DMS114 treated with DMSO at 0.1 percent for 48 hours (cell line): ENCODE measurements around the gene PCNX4.

Source experiments
- DNase-seq: peaks from one replicate; lab custom pipeline; 2025; ENCODE audit not compliant: unreplicated experiment; lab: John Stamatoyannopoulos, UW

Gene PCNX4

GRCh38 chr14:60204843-60205774 lies 113.4 kb downstream of the PCNX4 start:
- no peak for DNase-seq

DNA sequence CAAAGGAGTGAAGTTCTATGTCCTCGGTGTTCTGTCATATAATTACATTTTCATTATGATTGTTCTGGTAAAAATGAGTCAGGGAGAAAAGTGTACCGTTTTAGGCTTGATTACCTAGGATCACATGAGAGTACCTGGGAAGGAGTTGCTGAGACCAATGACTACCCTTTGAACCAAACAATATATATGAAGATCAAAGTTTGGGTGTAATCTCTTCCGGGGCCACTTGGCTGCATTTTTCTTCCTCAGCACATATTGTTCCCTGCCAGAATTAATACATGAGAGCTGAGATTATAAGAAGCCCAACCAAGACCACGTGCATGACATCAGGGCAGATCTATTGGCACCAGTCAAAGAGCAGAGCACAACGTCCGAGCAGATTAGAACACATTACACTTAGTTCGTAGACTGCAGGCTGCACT lies 114.5 kb downstream of the PCNX4 start:
- DNase-seq, result no peak

- no peak for DNase-seq
Measured at GRCh38 chr14:60206837-60207533, 115.3 kb downstream of the PCNX4 start.

DNA sequence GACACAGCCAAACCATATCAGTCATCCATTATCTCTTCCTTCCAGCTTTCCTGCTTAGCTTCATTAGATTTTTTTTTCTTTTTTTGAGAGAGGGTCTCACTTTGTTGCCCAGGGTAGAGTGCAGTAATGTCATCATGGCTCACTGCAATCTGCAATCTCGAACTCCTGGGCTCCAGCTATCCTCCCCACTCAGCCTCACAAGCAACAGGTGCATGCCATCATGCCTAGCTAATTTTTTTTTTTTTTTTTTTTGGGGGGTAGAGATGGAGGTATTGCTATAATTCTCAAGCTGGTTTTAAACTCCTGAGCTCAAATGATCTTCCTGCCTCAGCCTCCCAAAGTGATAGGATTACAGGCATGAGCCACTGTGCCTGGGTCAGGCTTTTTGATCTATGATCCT lies 119.0 kb downstream of the PCNX4 start:
- DNase-seq, result no peak

GRCh38 chr14:60211153-60211552 lies 119.4 kb downstream of the PCNX4 start:
- DNase-seq, result no peak

DNA sequence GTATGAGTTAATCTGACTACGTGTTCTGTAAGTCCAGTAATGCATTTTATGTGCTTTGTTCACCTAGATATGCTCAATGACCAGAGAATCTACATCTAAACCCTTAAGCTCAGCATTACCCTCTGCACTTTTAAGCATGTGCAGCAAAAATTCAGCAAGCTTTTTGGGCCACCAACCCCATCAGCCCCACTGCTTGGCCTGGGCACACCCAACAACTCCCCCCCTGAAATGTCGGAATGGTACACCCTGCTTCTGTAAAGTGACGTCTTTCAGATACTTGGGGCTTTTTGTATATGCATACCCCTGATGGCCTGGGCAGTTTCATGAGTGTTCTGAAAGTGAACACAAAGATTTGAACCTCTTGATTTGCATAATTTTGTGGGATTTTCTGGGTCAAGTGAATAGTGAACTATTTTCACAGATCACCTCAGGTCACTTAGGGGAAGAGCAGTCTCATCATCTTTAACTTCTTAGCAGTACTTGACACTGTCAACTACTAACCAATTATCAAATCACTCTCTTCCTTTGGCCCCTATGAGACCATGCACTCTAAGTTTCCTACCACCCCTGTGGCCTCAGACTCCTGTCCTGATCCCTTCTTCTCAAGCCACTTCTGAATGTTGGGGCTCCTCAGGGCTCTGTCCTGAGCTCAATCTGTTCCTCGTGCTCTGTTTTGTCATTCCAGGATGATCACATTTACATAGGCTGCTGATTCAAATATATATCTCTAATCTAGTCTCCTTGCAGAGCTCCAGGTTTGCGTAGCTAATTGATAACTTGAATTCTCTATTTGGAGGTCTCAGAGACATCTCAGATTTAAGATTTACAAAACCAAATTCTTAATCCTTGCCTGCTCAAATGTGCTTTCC lies 121.0 kb downstream of the PCNX4 start:
- DNase-seq, result no peak

GRCh38 chr14:60214003-60214402 lies 122.3 kb downstream of the PCNX4 start:
- no peak for DNase-seq

DNA sequence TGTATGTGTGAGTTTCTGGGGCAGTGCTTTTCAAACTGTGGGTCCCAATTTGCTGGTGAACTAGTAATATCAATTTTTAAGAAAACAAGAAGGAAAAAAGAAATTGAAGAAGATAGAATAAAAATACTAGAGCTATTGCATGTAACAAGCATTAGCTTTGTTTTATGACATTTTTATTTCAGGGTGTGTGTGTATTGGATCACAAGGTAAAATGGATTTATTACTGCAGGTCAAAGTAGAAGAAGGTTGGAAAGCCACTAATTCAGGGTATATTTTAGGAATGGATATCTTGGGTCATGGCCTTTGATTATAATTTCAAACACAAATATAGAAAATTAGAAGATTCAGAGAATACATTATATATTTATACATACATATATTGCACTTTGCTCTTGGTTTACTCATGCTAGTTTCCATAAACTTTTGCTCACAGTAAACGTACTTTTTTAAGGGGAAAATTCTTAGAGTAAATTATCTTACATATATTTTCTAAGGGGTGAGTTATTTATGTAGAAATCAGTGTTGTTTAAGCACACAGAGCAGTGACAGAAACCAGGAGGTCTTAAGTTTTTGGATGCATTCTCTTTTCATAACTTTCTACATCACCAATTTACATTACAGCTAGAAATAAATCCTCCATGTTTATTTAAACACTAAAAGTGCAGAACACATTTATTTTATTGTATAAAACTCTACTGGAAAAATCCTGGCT lies 122.8 kb downstream of the PCNX4 start:
- DNase-seq, result no peak

DNA sequence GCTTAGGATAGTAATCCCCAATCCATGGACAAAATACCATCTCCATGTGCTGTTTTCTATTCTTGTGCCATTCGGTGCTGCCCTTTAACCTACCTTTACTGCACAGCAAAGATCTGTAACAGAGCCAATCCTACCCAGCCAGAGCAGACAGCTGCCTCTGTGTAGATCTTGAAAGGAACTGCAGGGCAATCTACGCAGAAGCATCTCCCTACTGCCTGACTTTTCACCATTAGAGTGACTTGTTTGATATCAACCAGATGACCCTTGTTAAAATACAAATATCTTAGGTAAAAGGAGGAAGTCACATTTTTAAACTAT lies 123.4 kb downstream of the PCNX4 start:
- DNase-seq, result no peak

DNA sequence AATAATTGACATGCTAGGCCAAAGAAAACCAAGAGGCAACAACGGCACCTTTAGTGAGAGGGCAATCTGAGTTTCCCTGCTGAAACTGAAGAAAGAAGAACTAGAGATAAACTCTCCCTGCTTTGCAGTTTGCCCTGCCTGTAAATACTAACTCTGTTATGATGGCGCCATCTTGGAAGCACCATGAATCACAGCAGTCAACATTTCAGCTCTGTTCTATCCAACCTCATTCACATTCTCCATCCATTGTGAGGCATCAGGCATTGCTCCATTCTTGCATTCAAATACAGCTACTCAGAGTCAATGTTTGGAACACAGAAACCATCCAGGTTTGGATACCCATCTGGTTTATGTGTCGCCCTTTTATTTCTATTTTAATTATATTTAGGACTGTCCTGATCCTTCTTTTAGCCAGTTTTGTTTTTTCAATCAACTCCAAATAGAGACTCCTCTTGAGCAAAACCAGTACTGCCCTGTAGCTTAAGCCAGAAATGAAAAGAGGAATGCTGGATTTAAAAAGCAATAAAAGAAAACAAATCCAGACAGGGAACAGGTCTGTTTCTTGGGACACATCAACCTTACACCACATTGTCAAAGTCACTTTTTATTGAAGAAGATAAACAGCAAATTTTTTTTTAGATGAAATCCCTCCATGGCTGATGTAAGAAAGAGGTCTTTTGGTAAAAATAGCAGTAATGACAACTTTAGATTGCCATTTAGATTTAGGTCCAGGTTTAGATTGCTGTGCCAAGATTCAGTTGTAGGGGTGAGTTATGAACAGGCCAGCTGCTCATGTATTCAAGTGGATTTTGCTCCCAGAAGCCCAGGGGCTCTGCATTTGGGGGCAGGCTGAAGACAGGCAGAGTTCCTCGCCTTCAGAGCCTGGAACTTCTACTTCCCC lies 124.0 kb downstream of the PCNX4 start:
- DNase-seq, result no peak

GRCh38 chr14:60217713-60218112 lies 126.0 kb downstream of the PCNX4 start:
- no peak for DNase-seq
